CD4-positive, alpha-beta memory T cell (primary cell): ENCODE data around the gene PHIP. TPM values are rescaled to one million over a fixed set of nuclear protein-coding genes. Genes with fewer than 3 reads are reported as not detected.
"Not testable (repeated sequence)": the region's sequence is repeated elsewhere in the genome, so short reads cannot be mapped to it uniquely, and the experiment has no call there.

ENCODE experiments used
- CTCF ChIA-PET: fragments of 350-600 bp; sonication (Branson Sonifier 250); formaldehyde crosslinking; loops from one replicate; lab custom pipeline; 2021; ENCODE audit warnings: inconsistent platforms; ENCODE audit not compliant: partially characterized antibody; lab: Charles Lee
- POLR2A ChIA-PET: fragments of 350-600 bp; sonication (Branson Sonifier 250); formaldehyde crosslinking; loops from one replicate; lab custom pipeline; 2021; ENCODE audit not compliant: partially characterized antibody; lab: Charles Lee
- DNase-seq, 5 donors: peaks; one replicate each; pipeline versions ENCODE4 v3.0.0 to v3.0.0-alpha.2; 2020 to 2022; ENCODE audit warnings: mixed read lengths in 1 of 5
- H3K27ac ChIP-seq: one replicate; pipeline ENCODE4 v1.7.0; 2013; ENCODE audit warnings: low read depth, low read length
- H3K27me3 ChIP-seq: 2 replicates; pipeline ENCODE4 v1.7.0; 2013; ENCODE audit warnings: mild to moderate bottlenecking, low read length, moderate library complexity; ENCODE audit not compliant: insufficient read depth
- H3K36me3 ChIP-seq: 2 replicates; pipeline ENCODE4 v1.7.0; 2013; ENCODE audit warnings: mild to moderate bottlenecking, low read length, moderate library complexity; ENCODE audit not compliant: insufficient read depth
- H3K4me1 ChIP-seq: 2 replicates; pipeline ENCODE4 v1.7.0; 2013; ENCODE audit warnings: mild to moderate bottlenecking, low read length, moderate library complexity; ENCODE audit not compliant: insufficient read depth
- H3K4me3 ChIP-seq, 2 donors: one replicate each; pipeline ENCODE4 v1.7.0; 2013; ENCODE audit warnings: low read length in 2 of 2, mild to moderate bottlenecking in 1 of 2
- H3K9me3 ChIP-seq, 2 donors: one replicate each; pipeline ENCODE4 v1.7.0; 2013; ENCODE audit warnings: low read length in 2 of 2, control low read depth in 1 of 2; ENCODE audit not compliant: control insufficient read depth in 1 of 2
- H3K27ac Mint-ChIP-seq, 7 donors: one replicate each; pipeline ENCODE4 v1.8.0; 2020 to 2021; ENCODE audit warnings: mixed read lengths in 7 of 7, mild to moderate bottlenecking in 6 of 7, inconsistent platforms in 3 of 7, moderate library complexity in 3 of 7
- H3K27me3 Mint-ChIP-seq, 2 donors: one replicate each; pipeline ENCODE4 v1.8.0; 2020 to 2021; ENCODE audit warnings: mixed read lengths in 2 of 2
- H3K36me3 Mint-ChIP-seq, 2 donors: one replicate each; pipeline ENCODE4 v1.8.0; 2020 to 2021; ENCODE audit warnings: mixed read lengths in 2 of 2, inconsistent platforms in 1 of 2, mild to moderate bottlenecking in 1 of 2
- H3K4me1 Mint-ChIP-seq, 4 donors: one replicate each; pipeline ENCODE4 v1.8.0; 2020 to 2021; ENCODE audit warnings: mixed read lengths in 4 of 4, mild to moderate bottlenecking in 1 of 4
- H3K4me3 Mint-ChIP-seq, 8 donors: one replicate each; pipeline ENCODE4 v1.8.0; 2020 to 2021; ENCODE audit warnings: mixed read lengths in 8 of 8, mild to moderate bottlenecking in 7 of 8, moderate library complexity in 6 of 8, inconsistent platforms in 3 of 8
- H3K9me3 Mint-ChIP-seq, 8 donors: one replicate each; pipeline ENCODE4 v1.8.0; 2020 to 2021; ENCODE audit warnings: mixed read lengths in 8 of 8, mild to moderate bottlenecking in 5 of 8, inconsistent platforms in 3 of 8, moderate library complexity in 1 of 8
- intact Hi-C: fragments of 100-400 bp; cut with micrococcal nuclease; formaldehyde crosslinking; loops from one replicate; pipeline ENCODE4 v1.15.1; 2023
- polyA plus RNA-seq, 2 donors: library from polyadenylated mRNA; unstranded; fragments of 300-500 nt; fragmentation: Illumina TruSeq; gene quantifications; one replicate each; pipeline ENCODE4 v1.2.3, GENCODE V29; 2021
- total RNA-seq, 2 experiments: library from RNA; stranded (reverse); gene quantifications; one replicate each; pipeline ENCODE4 v1.2.3, GENCODE V29; 2021

Gene PHIP
- total and polyA plus RNA-seq, 4 experiments from 2014 or later = 10.5 to 46.8 (median 29.6) TPM

GRCh38 chr6:78909391-78909790 lies 168.7 kb downstream of the PHIP start:
- Mint-ChIP-seq H3K36me3 (peaks cover 1 to 31% of the 10 kb centered on the region in 2 donors), H3K4me1 (peaks cover 7 to 18% (median 14%) of the 10 kb centered on the region in 4 donors), H3K9me3 (peaks cover 0 to 15% (median 3%) of the 10 kb centered on the region in 8 donors), H3K27ac (no peak overlapping the region), H3K27me3 (peaks cover 30 to 35% of the 10 kb centered on the region in 2 donors), H3K4me3 (peak overlapping the region in 1 of 8 donors; percentile 18)
- no peaks in the 10 kb centered on the region for H3K9me3 ChIP-seq
- no peak overlapping the region for H3K4me3 ChIP-seq
- CTCF ChIA-PET = no interaction called here
- DNase-seq = no peak
- H3K27me3 ChIP-seq = no peaks in the 10 kb centered on the region
- no peaks in the 10 kb centered on the region for H3K4me1 ChIP-seq
- H3K36me3 ChIP-seq = no peaks in the 10 kb centered on the region
- intact Hi-C loops = no loop called here
- no peak overlapping the region for H3K27ac ChIP-seq
- POLR2A ChIA-PET = no interaction called here

DNA sequence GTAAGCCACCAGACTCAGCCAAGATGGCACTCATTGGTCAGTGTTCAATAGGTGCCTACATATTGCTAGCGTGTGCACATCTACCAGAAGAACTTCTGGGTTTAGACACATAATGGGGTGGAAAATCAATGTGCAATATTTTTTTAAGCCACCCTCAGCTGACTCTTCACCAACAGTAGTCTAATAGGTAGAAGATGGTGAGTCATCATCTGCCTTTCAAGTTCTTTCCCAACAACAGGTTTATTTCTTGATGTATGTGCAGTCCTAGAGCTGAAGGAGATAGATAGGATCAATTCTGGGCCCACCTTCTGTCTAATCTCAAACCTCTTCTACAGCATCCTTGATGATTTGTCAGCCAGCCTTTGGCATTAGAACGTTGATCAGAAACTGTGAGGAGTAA lies 169.4 kb downstream of the PHIP start:
- Mint-ChIP-seq H3K9me3 (peaks cover 0 to 13% (median 0%) of the 10 kb centered on the region in 8 donors), H3K36me3 (peaks cover 0 to 34% of the 10 kb centered on the region in 2 donors), H3K4me1 (peaks cover 7 to 18% (median 14%) of the 10 kb centered on the region in 4 donors), H3K4me3 (no peak overlapping the region), H3K27me3 (peaks cover 30 to 34% of the 10 kb centered on the region in 2 donors), H3K27ac (no peak overlapping the region)
- Histone ChIP-seq H3K27me3 (no peaks in the 10 kb centered on the region), H3K9me3 (no peaks in the 10 kb centered on the region), H3K36me3 (no peaks in the 10 kb centered on the region), H3K4me3 (no peak overlapping the region), H3K4me1 (no peaks in the 10 kb centered on the region), H3K27ac (no peak overlapping the region)
- CTCF ChIA-PET = no interaction called here
- DNase-seq = no peak
- intact Hi-C loops = no loop called here
- POLR2A ChIA-PET = no interaction called here

DNA sequence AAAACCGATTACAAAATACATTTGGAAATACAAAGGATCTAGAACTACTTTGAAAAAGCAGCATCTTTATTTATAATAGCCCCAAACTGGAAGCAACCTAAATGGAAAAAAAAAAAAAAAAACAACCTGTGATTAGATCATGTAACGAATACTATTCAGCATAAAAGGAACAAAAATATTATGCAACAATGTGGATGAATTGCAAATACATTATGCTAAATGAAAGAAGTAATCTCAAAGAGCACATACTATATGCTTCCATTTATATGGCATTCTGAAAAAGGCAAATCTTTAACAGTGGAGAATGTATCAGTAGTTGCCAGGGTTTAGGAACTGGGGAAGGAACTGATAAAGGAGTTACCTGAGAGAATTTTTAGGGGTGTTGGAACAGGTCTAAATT lies 181.8 kb downstream of the PHIP start:
- Mint-ChIP-seq H3K4me1 (peaks cover 0 to 1% (median 0%) of the 10 kb centered on the region in 4 donors), H3K27ac (no peak overlapping the region), H3K4me3 (no peak overlapping the region), H3K36me3 (no peaks in the 10 kb centered on the region), H3K27me3 (no peaks in the 10 kb centered on the region), H3K9me3 (no peaks in the 10 kb centered on the region)
- DNase-seq = no peak
- H3K4me3 ChIP-seq = no peak overlapping the region
- no peaks in the 10 kb centered on the region for H3K9me3 ChIP-seq
- H3K27ac ChIP-seq = no peak overlapping the region
- CTCF ChIA-PET = interaction anchor here (0.7 kb wide), 1 partner anchor 330 kb away, joined by 3 read pairs; no protein-coding TSS in a partner anchor
- no peaks in the 10 kb centered on the region for H3K27me3 ChIP-seq
- POLR2A ChIA-PET = no interaction called here
- intact Hi-C loops = no loop called here
- no peaks in the 10 kb centered on the region for H3K4me1 ChIP-seq
- no peaks in the 10 kb centered on the region for H3K36me3 ChIP-seq

GRCh38 chr6:78889901-78890300 lies 188.2 kb downstream of the PHIP start:
- H3K4me3 Mint-ChIP-seq, H3K9me3 ChIP-seq, DNase-seq, H3K27ac ChIP-seq, POLR2A ChIA-PET, H3K27me3 ChIP-seq, H3K9me3 Mint-ChIP-seq, H3K36me3 ChIP-seq, H3K4me3 ChIP-seq, intact Hi-C loops, H3K4me1 ChIP-seq, H3K27me3 Mint-ChIP-seq, H3K27ac Mint-ChIP-seq, H3K4me1 Mint-ChIP-seq, CTCF ChIA-PET: not testable (repeated sequence)
- peaks cover 13 to 32% of the 10 kb centered on the region in 2 donors for H3K36me3 Mint-ChIP-seq

Other genes starting within 250 kb of the PHIP start
- gene IRAK1BP1, start 210.7 kb downstream of the PHIP start, total RNA-seq = 1 to 10 TPM; 3.1 to 3.2 TPM
- gene IRAK1BP1, start 210.7 kb downstream of the PHIP start, polyA plus RNA-seq = 1 to 10 TPM; 1.5 to 1.6 TPM
- gene HMGN3, start 156.4 kb upstream of the PHIP start, total RNA-seq = 10 to 100 TPM; 39.4 to 40.5 TPM
- gene HMGN3, start 156.4 kb upstream of the PHIP start, polyA plus RNA-seq = 10 to 100 TPM; 75.1 to 85.6 TPM